Neural cell (in vitro differentiated cells): ENCODE results near the gene FOCAD. TPM values are rescaled to one million over a fixed set of nuclear protein-coding genes. Genes with fewer than 3 reads are reported as not detected.

ENCODE experiments used
- H2AFZ ChIP-seq: fragments of 200-600, 300-800 bp; sonication (generic), shearing (Covaris generic); 2 replicates; pipeline ENCODE4 v1.6.0; 2014; ENCODE audit warnings: low read depth, mild to moderate bottlenecking, antibody characterized with exemption, low read length, moderate library complexity
- H3F3A ChIP-seq: fragments of 200-600 bp; shearing (Covaris generic); 2 replicates; pipeline ENCODE4 v1.6.1; 2016; ENCODE audit warnings: mild to moderate bottlenecking, moderate library complexity, mixed read lengths, antibody characterized with exemption, low read length; ENCODE audit not compliant: insufficient read depth, poor library complexity, severe bottlenecking
- H3K27ac ChIP-seq: fragments of 200-600, 300-800 bp; sonication (generic), shearing (Covaris generic); 2 replicates; pipeline ENCODE4 v1.5.1; 2014; ENCODE audit warnings: mild to moderate bottlenecking, low read length, moderate library complexity
- H3K27me3 ChIP-seq: fragments of 300-800, 200-600 bp; sonication (generic), shearing (Covaris generic); 2 replicates; pipeline ENCODE4 v1.6.0; 2014; ENCODE audit warnings: mild to moderate bottlenecking, low read depth, low read length, moderate library complexity; ENCODE audit not compliant: insufficient read depth
- H3K36me3 ChIP-seq: fragments of 300-800, 200-600 bp; sonication (generic), shearing (Covaris generic); 2 replicates; pipeline ENCODE4 v1.5.1; 2014; ENCODE audit warnings: mild to moderate bottlenecking, antibody characterized with exemption, low read length, moderate library complexity; ENCODE audit not compliant: insufficient read depth
- H3K4me2 ChIP-seq: fragments of 300-800, 200-600 bp; sonication (generic), shearing (Covaris generic); 2 replicates; pipeline ENCODE4 v1.6.0; 2014; ENCODE audit warnings: mild to moderate bottlenecking, low read length
- H3K4me3 ChIP-seq: fragments of 300-800, 200-600 bp; sonication (generic), shearing (Covaris generic); 2 replicates; pipeline ENCODE4 v1.5.1; 2014; ENCODE audit warnings: mild to moderate bottlenecking, low read length, moderate library complexity
- H3K79me2 ChIP-seq: fragments of 200-600 bp; shearing (Covaris generic); replicated peaks from 2 replicates; pipeline ENCODE4 v1.6.0; 2014; ENCODE audit warnings: mild to moderate bottlenecking, low read length, moderate library complexity; ENCODE audit not compliant: insufficient read depth
- H3K9ac ChIP-seq: fragments of 300-800, 200-600 bp; sonication (generic), shearing (Covaris generic); 2 replicates; pipeline ENCODE4 v1.6.1; 2016; ENCODE audit warnings: mild to moderate bottlenecking, low read length, mixed read lengths
- H3K9me2 ChIP-seq: fragments of 200-600 bp; shearing (Covaris generic); 2 replicates; pipeline ENCODE4 v1.6.1; 2016; ENCODE audit warnings: mild to moderate bottlenecking, low read length, mixed read lengths; ENCODE audit not compliant: insufficient read depth
- H3K9me3 ChIP-seq: fragments of 200-600, 300-800 bp; sonication (generic), shearing (Covaris generic); 2 replicates; pipeline ENCODE4 v1.6.1; 2016; ENCODE audit warnings: mild to moderate bottlenecking, mixed run types, low read length, moderate library complexity, mixed read lengths
- H4K20me1 ChIP-seq: fragments of 200-600 bp; shearing (Covaris generic); 2 replicates; pipeline ENCODE4 v1.6.1; 2016; ENCODE audit warnings: mild to moderate bottlenecking, mixed run types; ENCODE audit not compliant: insufficient read depth
- CTCF ChIP-seq: fragments of 450-650 bp; IDR thresholded peaks from 2 replicates; pipeline ENCODE4 v1.5.1; 2014; ENCODE audit warnings: antibody characterized with exemption, mild to moderate bottlenecking, moderate library complexity; ENCODE audit not compliant: poor library complexity, severe bottlenecking
- EP300 ChIP-seq: fragments of 450-650 bp; conservative IDR thresholded peaks from 2 replicates; pipeline ENCODE4 v1.6.1; 2014; ENCODE audit warnings: antibody characterized with exemption, mild to moderate bottlenecking, moderate library complexity; ENCODE audit not compliant: poor library complexity, severe bottlenecking
- EZH2 ChIP-seq: fragments of 200-600, 300-800 bp; shearing (Covaris generic), sonication (generic); IDR thresholded peaks from 2 replicates; pipeline ENCODE4 v1.6.1; 2014; ENCODE audit warnings: antibody characterized with exemption, low read length, borderline replicate concordance, mild to moderate bottlenecking; ENCODE audit not compliant: insufficient read depth, poor library complexity, severe bottlenecking
- MXI1 ChIP-seq: fragments of 450-650 bp; conservative IDR thresholded peaks from 2 replicates; pipeline ENCODE4 v1.6.1; 2014; ENCODE audit warnings: antibody characterized with exemption, mild to moderate bottlenecking; ENCODE audit not compliant: poor library complexity, severe bottlenecking
- POLR2AphosphoS5 ChIP-seq: IDR thresholded peaks from 2 replicates; pipeline ENCODE4 v1.6.1; 2012
- RAD21 ChIP-seq: fragments of 450-650 bp; conservative IDR thresholded peaks from 2 replicates; pipeline ENCODE4 v1.6.1; 2014; ENCODE audit warnings: antibody characterized with exemption, mild to moderate bottlenecking, moderate library complexity
- REST ChIP-seq: IDR thresholded peaks from 2 replicates; pipeline ENCODE4 v1.6.1; 2012; ENCODE audit warnings: borderline replicate concordance
- SMC3 ChIP-seq: fragments of 450-650 bp; conservative IDR thresholded peaks from 2 replicates; pipeline ENCODE4 v1.6.1; 2014; ENCODE audit warnings: antibody characterized with exemption, mild to moderate bottlenecking, moderate library complexity; ENCODE audit not compliant: poor library complexity
- TAF1 ChIP-seq: IDR thresholded peaks from 2 replicates; pipeline ENCODE4 v1.6.1; 2012; ENCODE audit warnings: low read depth
- polyA plus RNA-seq: library from polyadenylated mRNA; depleted of rRNA; stranded (reverse); fragments of >200 nt; gene quantifications from 2 replicates; pipeline ENCODE4 v1.2.3, GENCODE V29; 2014

The FOCAD gene
- polyA plus RNA-seq, 1 donor from 2014 or later, result 23.5 TPM

GRCh38 chr9:20684875-20685696 is 1.0 kb downstream of the FOCAD start:
- Histone ChIP-seq H3K4me2 (peak overlapping the region; percentile 89), H3K27me3 (no peaks in the 10 kb centered on the region), H3K79me2 (peaks cover 13% of the 10 kb centered on the region), H4K20me1 (no peaks in the 10 kb centered on the region), H3K36me3 (no peaks in the 10 kb centered on the region), H3K4me3 (peak overlapping the region; percentile 85), H3K27ac (peak overlapping the region; percentile 67), H2AFZ (peak overlapping the region; percentile 2), H3F3A (no peaks in the 10 kb centered on the region), H3K9ac (peak overlapping the region; percentile 75), H3K9me3 (no peaks in the 10 kb centered on the region), H3K9me2 (no peaks in the 10 kb centered on the region)
- no peak for TF ChIP-seq SMC3

GRCh38 chr9:20685769-20686168 is 1.7 kb downstream of the FOCAD start:
- H3K9me3 ChIP-seq, result no peaks in the 10 kb centered on the region
- H3K36me3 ChIP-seq, result no peaks in the 10 kb centered on the region
- H3K27ac ChIP-seq, result no peak overlapping the region
- H3K79me2 ChIP-seq, result peaks cover 13% of the 10 kb centered on the region
- no peak for TF ChIP-seq MXI1
- TF ChIP-seq POLR2AphosphoS5, result no peak
- TF ChIP-seq REST, result no peak
- no peak for TF ChIP-seq RAD21
- no peak for TF ChIP-seq EP300
- no peak for TF ChIP-seq SMC3
- TF ChIP-seq CTCF, result no peak
- no peak for TF ChIP-seq TAF1
- TF ChIP-seq EZH2, result no peak
- H3K27me3 ChIP-seq, result no peaks in the 10 kb centered on the region
- H4K20me1 ChIP-seq, result no peaks in the 10 kb centered on the region
- no peaks in the 10 kb centered on the region for H3K9me2 ChIP-seq
- H3K4me3 ChIP-seq, result peak overlapping the region; percentile 85
- H3F3A ChIP-seq, result no peaks in the 10 kb centered on the region
- no peak overlapping the region for H2AFZ ChIP-seq
- H3K4me2 ChIP-seq, result peak overlapping the region; percentile 89
- no peak overlapping the region for H3K9ac ChIP-seq
